ENCODE data around the gene FKBP10. TPM values are rescaled to one million over a fixed set of nuclear protein-coding genes. Genes with fewer than 3 reads are reported as not detected.

Gene FKBP10
- total and polyA plus RNA-seq, 9 of the 15 experiments (the other 6 are each of a cell fraction or from before 2014, with no cell fraction given) = 0.03 to 3.0 (median 1.4) TPM; not detected in 1

DNA sequence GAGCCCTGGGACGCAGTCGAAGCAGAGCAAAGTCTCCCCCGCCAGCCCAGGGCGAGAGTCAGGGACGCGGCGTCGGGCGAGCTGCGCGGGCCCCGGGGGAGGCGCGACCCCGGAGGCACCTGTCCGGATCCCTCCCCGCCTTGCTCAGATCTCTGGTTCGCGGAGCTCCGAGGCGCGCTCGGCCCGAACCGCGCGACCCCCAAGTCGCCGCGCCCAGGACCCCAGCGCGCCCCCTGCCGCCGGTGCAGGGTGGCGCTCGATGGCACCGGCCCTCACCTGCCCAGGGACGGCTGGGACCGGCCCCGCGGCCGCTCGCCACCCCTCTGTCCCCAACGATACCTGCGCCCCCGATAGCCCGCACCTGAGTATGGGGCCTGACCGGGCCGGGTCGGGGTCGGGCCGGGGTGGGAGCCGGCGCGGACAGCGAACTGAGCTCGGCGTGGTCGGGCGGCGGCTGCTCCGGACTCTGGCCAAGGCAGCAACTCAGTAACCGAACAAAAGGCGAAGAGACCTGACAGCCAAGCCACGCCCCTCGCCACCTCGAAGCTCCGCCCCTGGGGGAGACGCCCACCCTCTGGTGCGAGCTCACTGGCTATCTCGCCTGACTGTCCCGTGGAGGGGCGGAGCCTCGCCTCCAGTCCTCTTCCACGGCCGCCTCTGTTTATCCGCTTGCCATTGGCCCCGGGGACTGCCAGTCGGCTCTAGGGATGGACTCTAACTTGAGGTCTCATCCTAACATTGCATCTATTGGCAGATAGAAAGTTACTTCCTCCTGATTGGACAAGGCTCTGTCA, 26.4 kb upstream of the FKBP10 start, which contains the start of gene JUP (continued):
- peak in 2 of 3 experiments; percentile 12 to 38 for TF ChIP-seq YY1 (IDR thresholded peaks at IDR 0.05; ENCODE audit: borderline replicate concordance in 1 of 3, control insufficient read depth in 1 of 3, extremely low read depth in 1 of 3, insufficient read depth in 3 of 3, insufficient read length in 1 of 3, insufficient replicate concordance in 2 of 3, low read depth in 1 of 3, low read length in 2 of 3)
- TF ChIP-seq ZNF263 (CRISPR knock-in tag; IDR thresholded peaks at IDR 0.05; ENCODE audit: borderline replicate concordance) = peak; percentile 29; the same call in 1 of the 2 replicates
- no peak for TF ChIP-seq ZNF696 (CRISPR knock-in tag; conservative IDR thresholded peaks at IDR 0.05)
- TF ChIP-seq, protein P1, sequence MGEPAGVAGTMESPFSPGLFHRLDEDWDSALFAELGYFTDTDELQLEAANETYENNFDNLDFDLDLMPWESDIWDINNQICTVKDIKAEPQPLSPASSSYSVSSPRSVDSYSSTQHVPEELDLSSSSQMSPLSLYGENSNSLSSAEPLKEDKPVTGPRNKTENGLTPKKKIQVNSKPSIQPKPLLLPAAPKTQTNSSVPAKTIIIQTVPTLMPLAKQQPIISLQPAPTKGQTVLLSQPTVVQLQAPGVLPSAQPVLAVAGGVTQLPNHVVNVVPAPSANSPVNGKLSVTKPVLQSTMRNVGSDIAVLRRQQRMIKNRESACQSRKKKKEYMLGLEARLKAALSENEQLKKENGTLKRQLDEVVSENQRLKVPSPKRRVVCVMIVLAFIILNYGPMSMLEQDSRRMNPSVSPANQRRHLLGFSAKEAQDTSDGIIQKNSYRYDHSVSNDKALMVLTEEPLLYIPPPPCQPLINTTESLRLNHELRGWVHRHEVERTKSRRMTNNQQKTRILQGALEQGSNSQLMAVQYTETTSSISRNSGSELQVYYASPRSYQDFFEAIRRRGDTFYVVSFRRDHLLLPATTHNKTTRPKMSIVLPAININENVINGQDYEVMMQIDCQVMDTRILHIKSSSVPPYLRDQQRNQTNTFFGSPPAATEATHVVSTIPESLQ (CRISPR knock-in tag; IDR thresholded peaks at IDR 0.05) = no peak
- peak; percentile 73 for TF ChIP-seq ATF7 (IDR thresholded peaks at IDR 0.05)
- TF ChIP-seq MCM5 (IDR thresholded peaks at IDR 0.05; ENCODE audit: low read depth) = no peak
- peak; percentile 37; the same call in 1 of the 2 replicates for TF ChIP-seq ESRRA (IDR thresholded peaks at IDR 0.05; ENCODE audit: borderline replicate concordance, low read depth)
- no peak for TF ChIP-seq SNAPC5 (CRISPR knock-in tag; IDR thresholded peaks at IDR 0.05)
- TF ChIP-seq MBD2 (IDR thresholded peaks at IDR 0.05; ENCODE audit: borderline replicate concordance, low read depth) = peak; percentile 99
- peak in 1 of 2 experiments; percentile 54; a peak in 2 of 4 replicates for TF ChIP-seq HDAC1 (IDR thresholded peaks at IDR 0.05)
- TF ChIP-seq SMARCA5 (IDR thresholded peaks at IDR 0.05) = no peak
- TF ChIP-seq, protein P2, sequence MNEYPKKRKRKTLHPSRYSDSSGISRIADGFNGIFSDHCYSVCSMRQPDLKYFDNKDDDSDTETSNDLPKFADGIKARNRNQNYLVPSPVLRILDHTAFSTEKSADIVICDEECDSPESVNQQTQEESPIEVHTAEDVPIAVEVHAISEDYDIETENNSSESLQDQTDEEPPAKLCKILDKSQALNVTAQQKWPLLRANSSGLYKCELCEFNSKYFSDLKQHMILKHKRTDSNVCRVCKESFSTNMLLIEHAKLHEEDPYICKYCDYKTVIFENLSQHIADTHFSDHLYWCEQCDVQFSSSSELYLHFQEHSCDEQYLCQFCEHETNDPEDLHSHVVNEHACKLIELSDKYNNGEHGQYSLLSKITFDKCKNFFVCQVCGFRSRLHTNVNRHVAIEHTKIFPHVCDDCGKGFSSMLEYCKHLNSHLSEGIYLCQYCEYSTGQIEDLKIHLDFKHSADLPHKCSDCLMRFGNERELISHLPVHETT (CRISPR knock-in tag; conservative IDR thresholded peaks at IDR 0.05 in 1 of 2, IDR thresholded peaks at IDR 0.05 in 1 of 2) = peak in 1 of 2 experiments; percentile 66; a peak in 1 of 4 replicates
- TF ChIP-seq, protein P3, sequence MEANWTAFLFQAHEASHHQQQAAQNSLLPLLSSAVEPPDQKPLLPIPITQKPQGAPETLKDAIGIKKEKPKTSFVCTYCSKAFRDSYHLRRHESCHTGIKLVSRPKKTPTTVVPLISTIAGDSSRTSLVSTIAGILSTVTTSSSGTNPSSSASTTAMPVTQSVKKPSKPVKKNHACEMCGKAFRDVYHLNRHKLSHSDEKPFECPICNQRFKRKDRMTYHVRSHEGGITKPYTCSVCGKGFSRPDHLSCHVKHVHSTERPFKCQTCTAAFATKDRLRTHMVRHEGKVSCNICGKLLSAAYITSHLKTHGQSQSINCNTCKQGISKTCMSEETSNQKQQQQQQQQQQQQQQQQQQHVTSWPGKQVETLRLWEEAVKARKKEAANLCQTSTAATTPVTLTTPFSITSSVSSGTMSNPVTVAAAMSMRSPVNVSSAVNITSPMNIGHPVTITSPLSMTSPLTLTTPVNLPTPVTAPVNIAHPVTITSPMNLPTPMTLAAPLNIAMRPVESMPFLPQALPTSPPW (CRISPR knock-in tag; IDR thresholded peaks at IDR 0.05) = peak; percentile 13; the same call in 1 of the 2 replicates
- TF ChIP-seq, protein P4, sequence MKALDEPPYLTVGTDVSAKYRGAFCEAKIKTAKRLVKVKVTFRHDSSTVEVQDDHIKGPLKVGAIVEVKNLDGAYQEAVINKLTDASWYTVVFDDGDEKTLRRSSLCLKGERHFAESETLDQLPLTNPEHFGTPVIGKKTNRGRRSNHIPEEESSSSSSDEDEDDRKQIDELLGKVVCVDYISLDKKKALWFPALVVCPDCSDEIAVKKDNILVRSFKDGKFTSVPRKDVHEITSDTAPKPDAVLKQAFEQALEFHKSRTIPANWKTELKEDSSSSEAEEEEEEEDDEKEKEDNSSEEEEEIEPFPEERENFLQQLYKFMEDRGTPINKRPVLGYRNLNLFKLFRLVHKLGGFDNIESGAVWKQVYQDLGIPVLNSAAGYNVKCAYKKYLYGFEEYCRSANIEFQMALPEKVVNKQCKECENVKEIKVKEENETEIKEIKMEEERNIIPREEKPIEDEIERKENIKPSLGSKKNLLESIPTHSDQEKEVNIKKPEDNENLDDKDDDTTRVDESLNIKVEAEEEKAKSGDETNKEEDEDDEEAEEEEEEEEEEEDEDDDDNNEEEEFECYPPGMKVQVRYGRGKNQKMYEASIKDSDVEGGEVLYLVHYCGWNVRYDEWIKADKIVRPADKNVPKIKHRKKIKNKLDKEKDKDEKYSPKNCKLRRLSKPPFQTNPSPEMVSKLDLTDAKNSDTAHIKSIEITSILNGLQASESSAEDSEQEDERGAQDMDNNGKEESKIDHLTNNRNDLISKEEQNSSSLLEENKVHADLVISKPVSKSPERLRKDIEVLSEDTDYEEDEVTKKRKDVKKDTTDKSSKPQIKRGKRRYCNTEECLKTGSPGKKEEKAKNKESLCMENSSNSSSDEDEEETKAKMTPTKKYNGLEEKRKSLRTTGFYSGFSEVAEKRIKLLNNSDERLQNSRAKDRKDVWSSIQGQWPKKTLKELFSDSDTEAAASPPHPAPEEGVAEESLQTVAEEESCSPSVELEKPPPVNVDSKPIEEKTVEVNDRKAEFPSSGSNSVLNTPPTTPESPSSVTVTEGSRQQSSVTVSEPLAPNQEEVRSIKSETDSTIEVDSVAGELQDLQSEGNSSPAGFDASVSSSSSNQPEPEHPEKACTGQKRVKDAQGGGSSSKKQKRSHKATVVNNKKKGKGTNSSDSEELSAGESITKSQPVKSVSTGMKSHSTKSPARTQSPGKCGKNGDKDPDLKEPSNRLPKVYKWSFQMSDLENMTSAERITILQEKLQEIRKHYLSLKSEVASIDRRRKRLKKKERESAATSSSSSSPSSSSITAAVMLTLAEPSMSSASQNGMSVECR (CRISPR knock-in tag; IDR thresholded peaks at IDR 0.05) = peak; percentile 71
- TF ChIP-seq SP2 (IDR thresholded peaks at IDR 0.05; ENCODE audit: extremely low read depth, low read depth, low read length, poor library complexity, severe bottlenecking) = peak; percentile 93
- peak; percentile 68; the same call in 1 of the 2 replicates for TF ChIP-seq ZNF24 (IDR thresholded peaks at IDR 0.05)

Data from K562 (cell line).